GM19043 (cell line): ENCODE measurements around the gene CPHXL2.

ENCODE experiments used
- ATAC-seq: cut with Tn5 transposase; IDR thresholded peaks from one replicate; pipeline ENCODE4 v1.9.1; 2021; ENCODE audit warnings: low read depth; ENCODE audit not compliant: unreplicated experiment

Gene CPHXL2

DNA sequence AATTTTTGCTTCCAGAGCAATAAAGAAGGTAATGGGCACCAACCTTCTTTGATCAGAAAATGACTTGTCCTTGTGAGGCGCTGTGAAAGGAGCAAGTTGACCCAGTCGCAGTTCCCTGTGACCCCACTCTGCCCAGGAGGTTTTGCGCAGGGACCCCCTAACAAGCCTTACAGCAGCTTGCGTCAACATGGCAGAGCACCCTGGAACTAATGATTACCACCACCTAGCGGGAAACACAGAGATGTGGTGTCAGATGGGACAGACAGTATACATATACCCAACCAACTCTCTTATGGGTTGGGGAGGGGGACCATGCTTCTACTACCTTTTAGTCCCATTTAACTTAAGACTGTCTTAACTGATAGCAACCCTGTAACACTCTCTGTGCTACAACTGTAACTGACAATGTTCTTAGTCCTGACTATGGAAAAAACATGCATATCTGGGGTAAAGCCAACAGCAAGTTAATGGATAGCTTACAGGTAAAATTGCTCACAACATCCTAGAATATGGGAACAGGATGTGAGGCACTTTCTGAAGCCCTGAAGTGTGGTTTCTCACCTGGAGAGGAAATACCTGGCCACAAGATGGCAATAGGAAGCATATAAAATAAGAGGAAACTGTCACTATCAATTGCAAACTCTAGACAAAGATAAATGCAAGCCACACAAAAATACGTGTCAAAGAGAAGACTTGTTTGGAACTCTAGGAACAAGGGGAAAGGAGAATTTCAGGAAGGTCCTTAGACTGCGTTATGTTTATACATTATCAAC lies 32.4 kb downstream of the CPHXL2 start:
- no peak for ATAC-seq

DNA sequence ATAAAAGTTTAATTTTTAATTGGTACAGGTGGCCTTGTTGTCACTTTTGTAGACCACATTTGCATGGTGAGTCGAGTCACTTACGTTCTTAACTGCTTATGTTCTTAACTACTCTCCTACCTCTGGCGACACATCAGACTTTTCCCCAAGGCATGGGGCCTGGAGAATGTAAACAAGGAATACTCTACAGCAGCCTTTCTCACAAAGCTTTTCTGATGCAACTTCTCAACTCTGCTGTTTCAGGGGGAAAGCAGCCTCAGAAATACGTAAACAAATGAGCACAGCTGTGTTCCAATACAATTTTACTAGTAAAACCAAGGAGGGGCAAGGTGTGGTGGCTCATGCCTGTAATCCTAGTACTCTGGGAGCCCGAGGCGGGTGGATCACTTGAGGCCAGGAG lies 36.2 kb downstream of the CPHXL2 start:
- no peak for ATAC-seq

DNA sequence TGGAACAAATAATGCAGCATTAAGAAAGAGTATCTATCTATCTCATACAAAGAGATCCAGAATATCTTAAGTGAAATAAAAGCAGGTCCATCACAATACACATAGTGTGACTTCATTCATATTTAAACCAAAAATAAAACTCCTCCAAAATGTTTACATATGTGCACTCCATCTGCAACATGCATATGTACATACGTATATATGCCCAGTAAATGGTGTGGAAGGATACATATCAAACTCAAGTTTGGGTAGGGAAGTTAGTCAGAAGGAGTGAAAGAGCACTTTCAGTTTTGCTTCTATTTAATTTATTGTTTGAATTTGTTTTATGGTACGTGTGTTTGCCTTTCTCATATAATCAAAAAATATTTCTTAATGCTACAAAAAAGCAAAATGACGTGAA lies 41.8 kb downstream of the CPHXL2 start:
- no peak for ATAC-seq

DNA sequence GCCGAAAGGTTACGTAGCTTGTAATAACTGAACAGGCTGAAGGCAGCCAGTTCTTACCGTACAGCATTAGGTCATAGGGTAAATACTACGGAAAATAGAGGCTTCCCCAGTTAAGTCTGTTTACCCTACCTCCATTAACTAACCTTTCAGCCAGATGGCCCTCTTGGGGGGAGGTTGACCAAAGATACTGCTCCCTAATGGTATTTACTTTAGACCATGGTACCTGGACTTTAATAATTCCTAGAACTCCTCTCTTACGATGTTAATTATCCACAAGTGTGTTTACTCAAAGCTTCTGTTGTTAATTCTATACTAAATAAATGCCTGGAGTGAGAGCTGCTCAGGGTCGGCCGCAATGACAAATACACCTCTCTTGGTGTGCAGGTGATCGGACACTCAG lies 44.0 kb downstream of the CPHXL2 start:
- no peak for ATAC-seq

DNA sequence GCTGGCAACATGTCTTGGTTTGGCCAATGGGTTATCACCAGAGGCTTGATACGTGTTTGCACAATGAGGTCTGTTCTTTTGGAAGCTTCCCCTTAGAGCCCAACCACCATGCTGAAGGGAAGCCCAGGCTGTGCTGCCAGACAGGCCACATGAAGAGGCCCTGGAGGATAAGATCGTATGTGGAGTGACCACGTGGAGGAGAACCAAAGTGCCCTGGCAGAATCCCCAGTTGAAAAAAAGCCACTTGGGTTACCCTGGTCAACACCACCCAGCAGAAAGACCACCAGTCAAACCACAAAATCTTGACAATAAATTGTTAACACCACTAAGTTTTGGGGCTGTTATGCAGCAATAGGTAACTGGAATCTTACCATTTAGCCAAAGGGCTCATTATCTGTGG lies 46.8 kb downstream of the CPHXL2 start:
- ATAC-seq: no peak

DNA sequence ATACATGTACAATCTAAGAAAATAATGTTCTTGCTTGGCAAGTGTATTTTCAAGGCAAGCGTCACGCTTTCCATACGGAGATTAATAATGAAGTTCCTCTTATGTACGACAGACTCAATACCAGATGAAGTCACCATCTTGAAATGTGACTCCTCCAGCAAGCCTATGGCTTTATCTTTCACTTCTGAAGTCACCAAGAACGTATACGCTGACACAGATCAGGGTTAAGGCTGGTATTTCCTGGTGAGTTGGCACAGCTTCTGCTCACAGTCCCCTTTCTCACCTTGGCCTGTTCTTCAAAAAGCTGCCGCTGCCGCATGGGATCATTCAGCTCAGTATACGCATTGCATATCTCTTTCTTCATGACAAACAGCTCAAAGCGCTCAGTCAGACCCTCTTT lies 47.7 kb downstream of the CPHXL2 start:
- ATAC-seq: no peak

DNA sequence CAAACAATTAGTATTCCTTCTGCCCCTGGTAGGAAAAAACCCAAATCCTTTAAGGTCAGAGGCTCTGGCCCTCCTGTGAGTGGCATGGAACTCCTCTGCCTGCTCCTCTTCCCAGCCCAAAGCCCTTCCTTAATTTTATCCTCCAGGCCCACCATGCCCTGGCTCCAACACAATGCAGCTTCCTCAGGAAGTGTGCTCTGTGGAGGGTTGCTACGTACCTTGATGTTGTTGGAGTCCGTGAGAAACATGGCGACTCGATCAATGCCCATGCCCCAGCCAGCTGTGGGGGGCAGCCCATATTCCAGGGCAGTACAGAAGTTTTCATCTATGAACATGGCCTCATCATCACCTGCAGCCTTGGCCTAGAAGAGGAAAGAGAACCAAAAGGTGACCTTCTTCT lies 48.5 kb downstream of the CPHXL2 start:
- ATAC-seq: no peak

DNA sequence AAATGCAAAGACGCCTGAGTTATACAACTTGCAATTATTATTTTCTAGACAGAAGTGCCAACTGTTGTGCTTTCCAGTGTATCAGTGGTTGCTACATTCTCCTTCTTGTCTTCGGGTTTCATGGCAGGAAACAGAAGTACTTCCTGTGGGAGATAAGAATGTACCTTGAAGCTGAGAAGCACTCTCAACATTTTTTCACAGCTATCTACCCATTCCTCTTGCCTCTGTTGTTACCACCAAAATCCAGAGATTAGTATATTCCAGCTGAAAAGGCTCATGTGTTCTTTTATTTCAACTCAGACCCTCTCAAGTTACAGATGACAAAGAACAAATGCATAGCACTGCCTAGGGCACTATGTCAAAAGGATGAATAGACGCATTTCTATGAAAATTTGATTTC lies 49.0 kb downstream of the CPHXL2 start:
- no peak for ATAC-seq

DNA sequence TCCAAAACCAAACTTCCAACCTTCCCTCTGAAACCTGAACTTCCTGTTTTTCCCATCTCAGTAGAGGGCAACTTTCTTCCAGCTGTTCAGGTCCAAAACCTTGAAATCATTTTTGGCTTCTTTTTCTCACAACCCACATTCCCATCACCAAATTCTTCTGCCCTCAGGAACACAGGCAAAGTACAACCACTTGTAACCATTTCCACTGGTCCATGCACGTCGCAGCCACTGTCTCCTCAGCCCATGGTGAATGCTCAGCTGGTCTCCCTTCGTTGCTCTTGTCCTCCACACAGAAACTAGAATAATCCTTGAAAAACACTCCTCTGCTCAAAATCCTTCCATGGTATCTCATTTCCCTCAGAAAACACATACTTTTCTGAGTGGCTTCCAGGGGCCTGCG lies 50.0 kb downstream of the CPHXL2 start:
- ATAC-seq: no peak

DNA sequence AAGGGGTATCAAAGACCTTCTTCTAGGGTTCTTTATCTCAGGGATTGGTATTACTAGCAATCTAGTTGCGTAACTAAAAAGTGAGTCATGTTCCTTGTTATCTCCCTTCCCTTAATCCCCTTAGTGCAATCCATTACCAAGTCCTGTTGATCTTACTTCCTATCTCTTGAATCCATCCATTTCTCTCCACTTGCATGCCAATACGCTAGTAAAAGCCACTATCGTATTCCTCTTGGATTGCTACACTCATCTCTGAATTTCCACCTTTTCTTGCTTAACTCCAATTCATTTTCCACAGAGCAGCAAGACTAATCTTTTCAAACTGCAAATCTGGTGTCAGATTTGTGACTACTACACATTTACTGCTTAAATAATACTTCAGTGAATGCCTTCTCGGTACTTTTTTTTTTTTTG lies 51.9 kb downstream of the CPHXL2 start:
- ATAC-seq: no peak

DNA sequence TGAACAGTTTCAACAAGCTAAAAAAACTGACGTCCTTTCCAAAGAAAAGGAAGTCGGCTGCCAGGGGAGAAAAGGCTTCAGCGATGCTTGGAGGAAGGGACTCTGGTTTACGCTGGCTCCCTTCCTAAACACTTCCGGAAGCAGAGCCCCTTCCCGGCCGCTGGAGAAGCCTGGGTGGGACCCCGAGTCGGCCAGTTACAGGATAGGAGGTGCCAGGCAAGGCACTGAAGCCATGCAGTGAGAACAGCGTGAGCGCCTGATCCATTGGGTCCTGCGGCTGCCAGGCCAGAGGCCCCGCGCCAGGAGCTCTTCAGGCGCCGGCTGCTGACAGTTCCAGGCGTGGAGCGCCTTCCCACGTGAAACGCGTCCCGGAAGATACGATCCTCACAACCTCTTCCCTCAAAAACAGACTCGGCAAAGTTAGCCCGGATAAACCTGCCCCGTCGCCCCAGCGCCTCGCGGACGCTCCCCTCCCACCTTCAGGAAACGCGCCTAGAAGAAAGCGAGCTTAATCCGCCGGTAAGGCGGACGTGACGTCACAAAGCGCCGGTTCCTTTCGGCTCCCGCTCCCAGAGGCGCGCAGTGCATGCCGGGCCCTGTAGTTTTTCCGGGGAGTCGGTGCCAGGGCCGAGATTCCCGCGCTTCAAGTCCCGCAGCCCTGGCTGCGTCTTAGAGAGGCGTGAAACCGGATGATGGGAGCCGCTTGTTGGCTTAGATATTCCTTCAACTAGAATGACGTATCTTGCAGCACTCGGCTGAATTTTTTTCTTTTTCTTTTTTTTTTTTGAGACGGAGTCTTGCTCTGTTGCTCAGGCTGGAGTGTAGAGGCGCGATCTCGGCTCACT lies 53.8 kb downstream of the CPHXL2 start, which contains the start of gene ADAT1:
ADAT1 (minus strand) TSS at position 521 of the 845 bp plus-strand sequence. CDS start 2,482 bp downstream, outside the sequence.
- ATAC-seq: peak; percentile 93

DNA sequence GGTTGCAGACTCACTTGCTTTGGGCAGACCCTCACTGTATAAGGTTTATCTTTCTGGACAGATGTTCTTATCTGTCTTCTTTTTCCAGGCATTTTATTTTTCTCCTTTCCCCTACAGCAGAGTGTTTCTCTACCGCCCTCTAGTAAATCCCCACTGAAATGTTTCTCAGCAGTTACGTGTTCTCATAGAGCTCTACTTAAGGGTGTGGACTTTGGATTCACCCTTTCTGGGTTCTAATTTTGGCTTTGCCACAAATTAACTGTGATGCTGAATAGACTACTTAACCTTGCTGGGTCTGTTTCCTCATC lies 55.7 kb downstream of the CPHXL2 start:
- ATAC-seq: no peak

DNA sequence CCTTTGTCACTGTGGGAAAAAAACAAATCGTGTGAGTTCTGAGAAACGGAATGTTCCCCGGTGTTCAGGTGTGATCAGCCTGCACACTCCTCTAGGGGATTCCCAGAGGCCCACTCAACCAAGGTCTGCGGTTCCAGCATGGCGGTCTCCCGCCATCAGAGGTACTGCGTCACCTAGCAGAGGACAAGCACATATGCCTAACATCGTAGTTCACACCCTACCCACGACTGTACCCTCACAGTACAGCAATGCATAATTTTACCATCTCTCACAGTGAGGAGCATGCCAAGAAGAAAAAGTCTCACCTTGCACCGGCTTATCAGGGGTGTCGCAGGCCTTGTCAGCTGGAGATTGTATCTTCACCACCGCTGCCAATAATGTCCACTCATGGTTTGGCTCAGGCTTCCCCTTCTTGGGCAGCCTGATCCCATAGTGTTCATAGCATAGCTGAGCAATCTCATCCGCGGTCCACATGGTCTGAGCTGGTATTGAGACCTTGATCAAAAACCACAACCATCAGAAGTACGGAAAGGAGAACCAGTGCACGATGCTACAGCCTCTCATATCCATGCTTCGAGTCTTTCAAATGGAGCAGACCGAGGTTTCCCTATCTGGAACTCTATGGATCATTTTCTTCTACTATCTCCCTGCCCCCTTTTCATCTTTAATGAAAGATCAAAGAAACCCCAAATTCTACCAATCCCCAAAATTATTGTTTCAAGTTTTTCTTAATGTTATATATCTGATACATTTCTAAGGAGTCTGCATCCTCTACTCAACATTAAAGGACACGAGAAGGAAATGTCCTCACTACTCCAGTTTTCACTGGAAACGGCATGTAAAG lies 56.3 kb downstream of the CPHXL2 start:
- ATAC-seq: no peak

DNA sequence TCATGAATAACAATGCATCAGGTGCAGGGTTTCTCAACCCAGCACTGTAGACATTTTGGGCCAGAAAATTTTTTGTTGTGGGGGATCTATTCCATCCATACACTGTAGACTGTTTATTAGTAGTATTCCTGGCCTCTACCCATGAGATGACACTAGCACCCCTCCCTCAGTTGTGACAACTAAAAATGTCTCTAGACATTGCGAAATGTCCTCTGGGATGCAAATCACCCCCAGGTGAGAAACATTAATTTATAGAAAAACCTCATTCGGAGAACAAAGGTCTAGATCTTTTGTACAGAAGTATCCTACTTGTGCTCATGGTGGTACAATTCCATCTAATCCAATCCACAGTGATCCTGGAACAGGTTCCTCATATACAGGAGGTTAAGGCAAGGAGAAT lies 58.0 kb downstream of the CPHXL2 start:
- ATAC-seq: no peak

DNA sequence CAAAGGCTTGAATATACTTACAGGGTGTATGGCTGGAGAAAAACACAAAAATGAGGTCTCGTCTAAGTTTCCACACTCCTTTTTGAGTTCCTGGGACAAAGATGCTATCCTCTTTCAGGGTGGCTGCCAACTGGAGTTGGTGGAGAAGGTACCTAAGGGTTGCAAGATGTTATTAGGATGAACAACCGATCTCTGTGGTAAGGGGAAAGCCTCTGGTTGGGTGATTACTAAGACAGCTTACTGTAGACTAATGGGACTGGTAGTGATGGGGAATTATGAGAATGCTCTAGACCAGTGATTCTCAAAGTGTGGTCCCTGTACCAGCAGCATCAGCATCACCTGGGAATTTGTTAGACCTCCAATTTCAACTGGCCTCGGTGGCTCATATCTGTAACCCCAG lies 59.7 kb downstream of the CPHXL2 start:
- no peak for ATAC-seq

DNA sequence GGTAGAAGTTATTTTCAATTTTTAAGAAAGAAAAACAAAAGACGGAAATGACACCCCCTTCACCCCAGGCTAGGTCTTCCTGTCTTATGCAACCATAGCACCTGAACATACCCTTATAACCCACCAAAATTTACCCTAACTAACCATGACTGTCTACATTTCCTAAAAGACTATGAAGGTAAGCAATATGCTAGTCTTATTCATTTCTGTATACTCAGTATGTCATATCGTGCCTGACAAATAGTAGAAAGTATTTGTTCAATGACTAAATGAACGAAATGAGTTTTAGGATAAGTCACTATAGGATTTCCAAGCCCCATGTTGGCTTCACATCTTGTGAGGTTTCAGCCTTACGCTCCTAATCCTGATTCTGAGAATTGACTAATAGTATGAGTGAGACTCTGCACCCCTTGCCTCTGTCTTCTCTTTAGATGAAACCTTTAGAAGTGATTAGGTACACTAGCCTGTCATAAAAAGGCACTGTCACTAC lies 60.2 kb downstream of the CPHXL2 start:
- no peak for ATAC-seq

DNA sequence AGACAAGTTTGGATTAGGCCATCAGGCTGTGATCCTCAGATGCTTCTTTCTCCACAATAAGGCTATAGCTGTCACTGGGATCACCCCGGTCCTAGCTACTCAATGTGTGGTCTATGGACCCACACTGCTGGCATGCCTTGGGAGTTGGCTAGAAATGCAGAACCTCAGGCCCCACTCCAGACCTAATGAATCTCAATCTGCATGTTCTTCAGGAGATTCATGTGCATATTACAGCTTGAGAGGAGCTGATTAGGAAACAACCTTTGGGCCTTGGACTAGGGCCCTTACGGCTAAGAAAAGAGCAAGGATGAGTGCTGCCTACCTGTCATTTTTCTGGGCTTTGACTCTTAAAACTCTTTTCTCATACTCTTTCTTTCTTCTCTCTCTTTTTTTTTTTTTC lies 61.2 kb downstream of the CPHXL2 start:
- ATAC-seq: no peak

DNA sequence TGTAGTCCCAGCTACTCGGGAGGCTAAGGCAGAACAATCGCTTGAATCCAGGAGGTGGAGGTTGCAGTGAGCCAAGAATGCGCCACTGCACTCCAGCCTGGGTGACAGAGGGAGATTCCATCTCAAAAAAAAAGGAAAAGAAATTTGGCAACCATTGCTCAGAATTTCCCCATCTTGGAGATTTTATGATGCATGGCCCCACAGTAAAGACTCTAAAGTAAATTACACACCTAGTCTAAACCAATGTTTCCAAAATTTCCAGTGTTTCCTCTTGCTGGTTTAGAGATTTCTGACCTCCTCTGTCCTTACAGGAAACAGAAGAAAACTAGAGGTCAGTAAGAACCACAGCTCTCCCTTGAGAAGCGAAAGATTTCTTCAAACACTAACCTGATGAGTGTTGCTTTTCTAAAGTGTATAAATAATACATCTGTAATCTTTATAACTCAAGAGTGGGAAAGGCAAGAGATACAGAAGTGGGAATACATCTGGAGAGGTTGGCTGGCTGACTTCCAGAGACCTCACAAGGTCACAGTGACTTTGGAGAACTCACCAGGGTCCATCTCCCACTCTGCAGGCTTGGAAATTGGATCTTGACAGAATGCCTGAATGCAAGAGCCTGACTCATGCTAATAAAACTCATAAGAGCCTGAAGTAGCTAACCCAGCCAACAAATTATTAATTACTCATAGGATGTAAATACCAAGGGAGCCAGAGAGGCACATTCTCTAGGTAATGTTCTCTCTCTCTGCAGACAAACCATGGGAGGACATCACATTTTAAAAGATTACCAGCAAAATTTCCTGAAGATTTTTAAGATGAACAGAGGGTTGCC lies 62.5 kb downstream of the CPHXL2 start:
- no peak for ATAC-seq
